ENCODE data around the gene FAM20C.

DNA sequence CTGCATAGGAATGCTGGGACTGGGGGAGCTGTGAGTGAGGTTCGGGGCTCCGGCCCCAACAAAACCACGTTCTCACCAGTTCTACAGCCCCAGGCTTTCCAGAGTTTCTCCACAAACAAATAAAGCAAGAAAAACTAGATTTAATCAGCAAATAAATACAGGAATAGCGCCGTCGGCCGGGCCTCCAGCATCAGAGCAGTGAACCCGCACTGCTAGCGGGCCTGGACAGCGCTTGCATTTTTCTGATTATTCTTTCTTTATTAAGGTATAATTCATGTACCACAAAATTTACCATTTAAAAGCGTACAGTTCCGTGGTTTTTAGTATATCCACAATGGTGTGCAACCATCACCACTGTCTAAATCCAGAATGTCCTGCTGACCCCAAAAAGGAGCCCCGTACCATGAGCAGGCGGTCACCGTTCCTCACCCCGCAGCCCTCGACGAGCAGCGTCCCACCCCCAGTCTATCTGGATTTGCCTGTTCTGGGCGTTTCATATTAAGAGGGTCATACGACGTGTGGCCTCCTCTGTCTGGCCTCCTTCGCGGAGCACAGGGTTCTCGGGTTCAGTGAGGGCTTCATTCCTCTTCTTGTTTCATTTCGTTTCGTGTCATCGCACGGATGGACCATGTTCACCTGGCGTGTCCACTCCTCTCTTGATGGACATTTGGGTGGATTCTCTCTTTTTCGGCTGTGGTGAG is 62.1 kb downstream of the FAM20C start:
- TF ChIP-seq, protein P1, sequence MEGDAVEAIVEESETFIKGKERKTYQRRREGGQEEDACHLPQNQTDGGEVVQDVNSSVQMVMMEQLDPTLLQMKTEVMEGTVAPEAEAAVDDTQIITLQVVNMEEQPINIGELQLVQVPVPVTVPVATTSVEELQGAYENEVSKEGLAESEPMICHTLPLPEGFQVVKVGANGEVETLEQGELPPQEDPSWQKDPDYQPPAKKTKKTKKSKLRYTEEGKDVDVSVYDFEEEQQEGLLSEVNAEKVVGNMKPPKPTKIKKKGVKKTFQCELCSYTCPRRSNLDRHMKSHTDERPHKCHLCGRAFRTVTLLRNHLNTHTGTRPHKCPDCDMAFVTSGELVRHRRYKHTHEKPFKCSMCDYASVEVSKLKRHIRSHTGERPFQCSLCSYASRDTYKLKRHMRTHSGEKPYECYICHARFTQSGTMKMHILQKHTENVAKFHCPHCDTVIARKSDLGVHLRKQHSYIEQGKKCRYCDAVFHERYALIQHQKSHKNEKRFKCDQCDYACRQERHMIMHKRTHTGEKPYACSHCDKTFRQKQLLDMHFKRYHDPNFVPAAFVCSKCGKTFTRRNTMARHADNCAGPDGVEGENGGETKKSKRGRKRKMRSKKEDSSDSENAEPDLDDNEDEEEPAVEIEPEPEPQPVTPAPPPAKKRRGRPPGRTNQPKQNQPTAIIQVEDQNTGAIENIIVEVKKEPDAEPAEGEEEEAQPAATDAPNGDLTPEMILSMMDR (IDR thresholded peaks at IDR 0.05) = peak in 1 of 4 experiments; percentile 18
- peak; percentile 61 for TF ChIP-seq POLR2AphosphoS5 (IDR thresholded peaks at IDR 0.05)

Data from prostate gland (tissue), 2 donors.